Upper lobe of left lung (tissue), 4 donors: ENCODE results near the gene SNURF.

Source experiments
- CTCF ChIP-seq, 6 experiments: fragments of 450-650 bp in 4 of 6; fragments of 200-600 bp in 2 of 6; sonication (generic) in 2 of 6; IDR thresholded peaks; one replicate each; pipeline ENCODE4 v1.5.1; 2016 to 2019; ENCODE audit warnings: antibody characterized with exemption in 6 of 6
- EP300 ChIP-seq, 4 donors: sonication (generic); formaldehyde crosslinking; IDR thresholded peaks; one replicate each; pipeline ENCODE4 v1.5.1; 2017; ENCODE audit warnings: antibody characterized with exemption in 4 of 4, control low read depth in 2 of 4
- POLR2A ChIP-seq, 4 donors: fragments of 450-650 bp; IDR thresholded peaks; one replicate each; pipeline ENCODE4 v1.5.1; 2016 to 2017; ENCODE audit warnings: antibody characterized with exemption in 4 of 4, mild to moderate bottlenecking in 2 of 4
- POLR2AphosphoS5 ChIP-seq, 2 donors: sonication (generic); formaldehyde crosslinking; IDR thresholded peaks; one replicate each; pipeline ENCODE4 v1.5.1; 2017; ENCODE audit warnings: antibody characterized with exemption in 2 of 2

- TF ChIP-seq CTCF (IDR thresholded peaks at IDR 0.05) (no peak), EP300 (IDR thresholded peaks at IDR 0.05) (no peak), POLR2AphosphoS5 (IDR thresholded peaks at IDR 0.05) (no peak), POLR2A (IDR thresholded peaks at IDR 0.05) (no peak)
Measured at GRCh38 chr15:24971052-24971451, 16.3 kb downstream of the SNURF start.
